Measurements from ENCODE around the gene TMEM116.

Gene TMEM116

DNA sequence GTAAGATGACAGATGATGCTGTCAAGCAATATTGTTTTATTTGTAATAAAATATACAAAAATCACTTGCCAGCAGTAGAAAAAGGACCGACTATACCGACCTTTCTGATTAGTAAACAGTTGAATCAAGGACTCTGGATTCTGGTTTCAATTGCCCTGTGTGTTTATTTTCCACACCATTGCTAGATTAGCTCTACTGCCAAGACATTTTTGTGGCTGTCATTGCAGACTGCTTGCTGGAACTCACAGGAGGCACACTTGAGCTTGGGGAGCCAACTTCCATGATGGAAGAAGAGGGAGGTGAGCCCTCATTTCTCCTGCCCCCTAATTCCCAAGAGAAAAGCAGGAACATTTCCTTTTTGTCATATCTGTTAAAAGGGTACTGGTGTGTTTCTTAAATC lies 119.7 kb downstream of the TMEM116 start:
- no peak for DNase-seq (ENCODE audit: low spot score)

DNA sequence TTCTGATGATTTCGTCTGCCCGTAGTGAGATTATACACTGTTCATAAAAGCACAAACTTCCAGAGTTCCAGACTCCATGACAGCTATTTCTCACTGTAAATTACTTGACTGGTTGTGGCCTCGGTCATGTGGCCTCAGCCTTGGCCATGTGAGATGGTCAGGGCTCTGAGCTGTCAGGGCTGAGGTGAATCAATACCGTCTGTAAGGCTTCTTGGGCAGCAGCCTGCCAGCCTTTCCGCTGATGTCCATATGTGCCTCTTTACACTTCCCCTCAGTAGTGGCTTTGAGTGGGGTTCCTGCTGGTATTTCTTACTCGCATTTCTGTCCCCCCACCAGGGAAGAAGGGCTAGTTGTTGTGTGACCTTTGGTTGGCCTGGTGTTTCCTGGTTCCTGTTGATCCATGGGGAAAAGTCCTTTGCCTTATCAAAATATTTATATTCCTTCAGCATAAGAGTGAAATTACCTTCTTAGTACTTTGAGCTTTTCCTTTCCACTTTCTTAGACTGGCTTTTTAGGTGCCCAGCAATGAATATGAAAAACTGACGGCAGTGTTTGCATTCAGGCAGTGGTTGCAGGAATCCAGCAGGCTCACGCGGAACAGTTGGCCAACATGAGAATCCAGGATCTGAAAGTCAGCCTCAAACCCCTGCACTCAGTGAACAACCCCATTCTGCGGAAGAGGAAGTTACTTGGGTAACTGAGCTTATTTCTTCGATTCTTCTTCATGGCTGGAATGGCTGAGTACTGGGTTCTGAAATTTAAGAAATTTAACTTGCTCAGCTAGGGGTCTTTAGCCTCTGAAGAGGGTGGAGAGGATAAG lies 124.8 kb downstream of the TMEM116 start:
- DNase-seq (ENCODE audit: low spot score), result no peak

DNA sequence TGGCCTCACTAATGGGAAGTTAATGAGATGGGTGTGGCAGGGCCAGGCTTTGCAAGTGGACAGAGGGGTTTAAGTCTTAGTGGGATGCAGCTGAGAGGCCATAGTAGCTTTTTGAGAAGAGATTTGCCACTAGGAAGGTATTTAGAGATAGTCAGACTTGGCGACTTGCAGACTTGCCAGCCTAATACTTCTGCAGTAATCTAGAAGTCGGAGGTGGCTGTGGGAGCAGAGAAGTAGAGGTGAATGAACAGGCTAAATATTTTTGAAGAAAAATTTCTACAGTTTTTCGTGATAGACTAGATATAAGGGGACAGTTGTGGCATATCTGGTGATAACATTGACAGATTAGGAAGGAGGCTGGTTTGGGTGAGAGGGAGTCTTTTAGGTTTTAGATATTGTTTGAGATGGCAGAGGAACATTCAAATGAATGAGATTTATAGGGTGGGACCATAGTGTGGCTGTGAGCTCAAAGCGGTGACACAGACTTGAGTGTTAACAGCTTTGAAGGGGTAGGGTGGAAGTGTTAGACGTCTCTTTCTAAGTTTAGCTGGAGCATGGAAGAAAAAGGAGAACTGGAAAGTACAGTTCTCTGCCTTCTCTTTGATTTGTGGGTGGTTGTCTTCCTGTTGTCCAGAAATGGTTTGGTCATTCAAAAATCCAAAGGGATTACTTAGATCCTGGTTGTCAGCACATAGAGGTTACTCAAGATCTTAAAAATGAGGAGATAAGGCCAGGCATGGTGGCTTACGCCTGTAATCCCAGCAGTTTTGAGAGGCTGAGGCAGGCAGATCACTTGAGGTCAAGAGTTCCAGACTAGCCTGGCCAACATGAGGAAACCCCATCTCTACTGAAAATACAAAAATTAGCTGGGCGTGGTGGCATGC lies 126.1 kb downstream of the TMEM116 start:
- no peak for DNase-seq (ENCODE audit: low spot score)

DNA sequence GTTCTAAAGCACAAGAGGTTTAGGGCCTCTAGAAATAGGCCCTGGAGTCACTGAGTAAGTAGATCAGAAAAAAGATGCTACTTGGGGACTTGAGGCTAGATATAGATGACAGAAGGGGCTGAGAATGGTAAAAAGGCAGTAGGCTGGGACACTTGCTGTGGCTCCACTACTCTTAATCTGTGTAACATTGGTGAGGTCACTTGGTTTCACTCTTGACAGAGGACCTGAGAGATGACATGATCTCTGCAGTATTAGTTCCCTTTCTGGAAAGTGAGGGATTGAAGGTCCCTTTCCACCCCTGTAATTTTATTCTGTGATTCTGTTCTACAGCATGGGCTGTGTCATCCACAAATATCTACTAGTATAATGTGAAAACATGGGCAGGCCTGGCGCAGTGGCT lies 131.2 kb downstream of the TMEM116 start:
- no peak for DNase-seq (ENCODE audit: low spot score)
